ENCODE data around the gene SPSB1. TPM values are rescaled to one million over a fixed set of nuclear protein-coding genes. Genes with fewer than 3 reads are reported as not detected.

SPSB1 gene
- total RNA-seq, 1 donor = 23.2 TPM

DNA sequence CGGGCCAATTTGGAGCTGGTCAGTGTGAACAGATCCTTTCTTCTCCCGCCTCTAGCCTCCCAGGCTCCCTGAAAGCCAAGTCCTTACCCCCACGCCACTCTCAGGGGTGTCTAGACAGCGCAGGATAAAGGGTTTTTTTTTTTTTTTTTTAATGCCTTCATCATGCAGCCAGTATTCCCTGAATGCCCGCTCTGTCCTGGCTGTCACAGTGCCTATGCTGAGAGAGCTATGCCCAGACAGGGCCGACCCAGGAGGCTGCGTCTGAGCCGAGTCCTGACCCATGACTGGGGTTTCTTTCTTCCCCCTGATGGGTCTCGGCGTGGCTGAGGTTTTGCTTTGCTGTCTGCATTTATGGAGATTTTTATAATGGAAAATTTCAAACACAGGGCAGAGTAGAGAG lies 18.3 kb downstream of the SPSB1 start:
- peak; percentile 25 for DNase-seq (ENCODE audit: insufficient read length, low spot score, missing footprints)
- H3K9me3 ChIP-seq (ENCODE audit: low read depth, low read length) = no peaks in the 10 kb centered on the region
- peaks cover 5% of the 10 kb centered on the region for H3K36me3 ChIP-seq (ENCODE audit: insufficient read depth, low read length)
- H4K20me1 ChIP-seq (ENCODE audit: insufficient read depth, low read length) = peaks cover 78% of the 10 kb centered on the region
- H3K4me3 ChIP-seq (ENCODE audit: insufficient read depth, low read length) = no peak overlapping the region
- H3K4me1 ChIP-seq (ENCODE audit: insufficient read depth, low read length) = peaks cover 11% of the 10 kb centered on the region
- TF ChIP-seq, protein P1, sequence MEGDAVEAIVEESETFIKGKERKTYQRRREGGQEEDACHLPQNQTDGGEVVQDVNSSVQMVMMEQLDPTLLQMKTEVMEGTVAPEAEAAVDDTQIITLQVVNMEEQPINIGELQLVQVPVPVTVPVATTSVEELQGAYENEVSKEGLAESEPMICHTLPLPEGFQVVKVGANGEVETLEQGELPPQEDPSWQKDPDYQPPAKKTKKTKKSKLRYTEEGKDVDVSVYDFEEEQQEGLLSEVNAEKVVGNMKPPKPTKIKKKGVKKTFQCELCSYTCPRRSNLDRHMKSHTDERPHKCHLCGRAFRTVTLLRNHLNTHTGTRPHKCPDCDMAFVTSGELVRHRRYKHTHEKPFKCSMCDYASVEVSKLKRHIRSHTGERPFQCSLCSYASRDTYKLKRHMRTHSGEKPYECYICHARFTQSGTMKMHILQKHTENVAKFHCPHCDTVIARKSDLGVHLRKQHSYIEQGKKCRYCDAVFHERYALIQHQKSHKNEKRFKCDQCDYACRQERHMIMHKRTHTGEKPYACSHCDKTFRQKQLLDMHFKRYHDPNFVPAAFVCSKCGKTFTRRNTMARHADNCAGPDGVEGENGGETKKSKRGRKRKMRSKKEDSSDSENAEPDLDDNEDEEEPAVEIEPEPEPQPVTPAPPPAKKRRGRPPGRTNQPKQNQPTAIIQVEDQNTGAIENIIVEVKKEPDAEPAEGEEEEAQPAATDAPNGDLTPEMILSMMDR (IDR thresholded peaks at IDR 0.05; ENCODE audit: extremely low read depth, low read depth, low read length) = no peak
- no peak overlapping the region for H3K27ac ChIP-seq (ENCODE audit: low read depth, low read length)
- H3K4me2 ChIP-seq (ENCODE audit: insufficient read depth, low read length) = no peak overlapping the region
- no peaks in the 10 kb centered on the region for H3K27me3 ChIP-seq (ENCODE audit: insufficient read depth, low read length)
- peaks cover 94% of the 10 kb centered on the region for H3K79me2 ChIP-seq (ENCODE audit: insufficient read depth, low read length)
- H2AFZ ChIP-seq (ENCODE audit: low read length) = no peak overlapping the region

- Histone ChIP-seq H4K20me1 (ENCODE audit: insufficient read depth, low read length) (peaks cover 78% of the 10 kb centered on the region), H3K27ac (ENCODE audit: low read depth, low read length) (no peak overlapping the region), H3K36me3 (ENCODE audit: insufficient read depth, low read length) (peaks cover 5% of the 10 kb centered on the region), H3K4me1 (ENCODE audit: insufficient read depth, low read length) (peaks cover 14% of the 10 kb centered on the region), H2AFZ (ENCODE audit: low read length) (no peak overlapping the region), H3K79me2 (ENCODE audit: insufficient read depth, low read length) (peaks cover 94% of the 10 kb centered on the region), H3K27me3 (ENCODE audit: insufficient read depth, low read length) (no peaks in the 10 kb centered on the region), H3K4me2 (ENCODE audit: insufficient read depth, low read length) (no peak overlapping the region), H3K4me3 (ENCODE audit: insufficient read depth, low read length) (no peak overlapping the region), H3K9me3 (ENCODE audit: low read depth, low read length) (no peaks in the 10 kb centered on the region)
- peak; percentile 42 for DNase-seq (ENCODE audit: insufficient read length, low spot score, missing footprints)
- TF ChIP-seq, protein P1 (IDR thresholded peaks at IDR 0.05; ENCODE audit: extremely low read depth, low read depth, low read length) = no peak
These were observed 18.8 kb downstream of the SPSB1 start for GRCh38 chr1:9311479-9311878.

DNA sequence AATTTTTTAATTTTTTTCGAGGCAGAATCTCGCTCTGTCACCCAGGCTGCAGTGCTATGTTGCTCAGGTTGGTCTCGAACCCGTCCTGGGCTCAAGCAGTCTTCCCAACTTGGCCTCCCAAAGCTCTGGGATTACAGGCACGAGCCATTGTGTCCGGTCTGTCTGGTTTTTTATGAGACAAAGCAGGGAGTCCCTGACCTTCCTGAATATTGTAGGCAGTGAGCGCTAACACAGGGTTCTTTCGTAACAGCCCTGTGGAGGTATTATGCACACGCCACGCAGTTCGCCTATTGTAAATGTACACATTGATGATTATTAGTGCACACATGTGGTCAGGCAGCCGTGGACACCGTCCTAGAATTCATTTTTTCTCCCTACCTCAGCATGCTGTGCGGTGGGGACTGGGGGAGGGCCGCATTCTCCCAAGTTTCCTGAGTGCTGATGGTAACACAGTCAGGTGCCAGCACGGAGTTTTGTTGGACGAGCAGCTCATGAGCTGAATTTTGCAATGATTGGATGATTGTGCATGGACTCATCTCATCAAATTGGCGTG lies 19.6 kb downstream of the SPSB1 start:
- H3K4me2 ChIP-seq (ENCODE audit: insufficient read depth, low read length) = no peak overlapping the region
- peaks cover 5% of the 10 kb centered on the region for H3K36me3 ChIP-seq (ENCODE audit: insufficient read depth, low read length)
- H3K27me3 ChIP-seq (ENCODE audit: insufficient read depth, low read length) = no peaks in the 10 kb centered on the region
- H4K20me1 ChIP-seq (ENCODE audit: insufficient read depth, low read length) = peaks cover 80% of the 10 kb centered on the region
- TF ChIP-seq, protein P1 (IDR thresholded peaks at IDR 0.05; ENCODE audit: extremely low read depth, low read depth, low read length) = no peak
- no peak overlapping the region for H2AFZ ChIP-seq (ENCODE audit: low read length)
- no peak overlapping the region for H3K27ac ChIP-seq (ENCODE audit: low read depth, low read length)
- peaks cover 17% of the 10 kb centered on the region for H3K4me1 ChIP-seq (ENCODE audit: insufficient read depth, low read length)
- peaks cover 96% of the 10 kb centered on the region for H3K79me2 ChIP-seq (ENCODE audit: insufficient read depth, low read length)
- no peaks in the 10 kb centered on the region for H3K9me3 ChIP-seq (ENCODE audit: low read depth, low read length)
- DNase-seq (ENCODE audit: insufficient read length, low spot score, missing footprints) = no peak
- H3K4me3 ChIP-seq (ENCODE audit: insufficient read depth, low read length) = no peak overlapping the region

DNA sequence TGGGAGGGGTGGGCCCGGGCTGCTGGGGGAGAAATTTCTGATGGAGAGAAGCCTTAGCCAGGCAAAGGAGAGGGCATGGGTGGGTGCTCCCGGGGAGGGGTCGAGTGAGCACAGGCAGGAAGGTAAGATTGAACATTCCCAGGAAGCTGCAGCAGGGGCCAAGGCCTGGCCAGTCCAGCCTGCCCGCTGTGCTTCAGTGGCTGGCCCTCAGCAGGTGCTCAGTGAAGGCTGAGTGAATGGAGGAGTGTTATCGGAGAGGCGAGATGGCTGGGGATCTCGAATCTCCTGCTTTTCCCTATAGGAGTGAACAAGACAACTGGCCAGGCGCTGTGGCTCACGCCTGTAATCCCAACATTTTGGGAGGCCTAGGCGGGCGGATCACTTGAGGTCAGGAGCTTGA lies 20.9 kb downstream of the SPSB1 start:
- Histone ChIP-seq H3K4me1 (ENCODE audit: insufficient read depth, low read length) (peaks cover 21% of the 10 kb centered on the region), H3K79me2 (ENCODE audit: insufficient read depth, low read length) (peaks cover 95% of the 10 kb centered on the region), H3K27me3 (ENCODE audit: insufficient read depth, low read length) (no peaks in the 10 kb centered on the region), H3K27ac (ENCODE audit: low read depth, low read length) (no peak overlapping the region), H3K9me3 (ENCODE audit: low read depth, low read length) (no peaks in the 10 kb centered on the region), H3K4me3 (ENCODE audit: insufficient read depth, low read length) (no peak overlapping the region), H3K4me2 (ENCODE audit: insufficient read depth, low read length) (no peak overlapping the region), H3K36me3 (ENCODE audit: insufficient read depth, low read length) (peaks cover 5% of the 10 kb centered on the region), H4K20me1 (ENCODE audit: insufficient read depth, low read length) (peaks cover 76% of the 10 kb centered on the region), H2AFZ (ENCODE audit: low read length) (no peak overlapping the region)
- DNase-seq (ENCODE audit: insufficient read length, low spot score, missing footprints) = peak; percentile 58
- TF ChIP-seq, protein P1 (IDR thresholded peaks at IDR 0.05; ENCODE audit: extremely low read depth, low read depth, low read length) = no peak
